OCI-LY1 (cell line): ENCODE measurements around the gene TPRG1.

Experiments used
- CTCF ChIP-seq: fragments of 200-600 bp; sonication (generic), shearing (Covaris generic); IDR thresholded peaks from 2 replicates; pipeline ENCODE4 v1.5.1; 2017; ENCODE audit warnings: mild to moderate bottlenecking, antibody characterized with exemption, low read length, moderate library complexity, mixed read lengths
- EZH2 ChIP-seq: fragments of 200-600 bp; sonication (generic), shearing (Covaris generic); IDR thresholded peaks from 2 replicates; pipeline ENCODE4 v1.8.0; 2017; ENCODE audit warnings: borderline replicate concordance, mixed run types, mild to moderate bottlenecking, antibody characterized with exemption, low read length, moderate library complexity, mixed read lengths

GRCh38 chr3:189269365-189269764, 97.6 kb downstream of the TPRG1 start:
- TF ChIP-seq CTCF: no peak
- no peak for TF ChIP-seq EZH2
